PC-9 (cell line): Measurements from ENCODE around the gene GRM7. TPM values are rescaled to one million over a fixed set of nuclear protein-coding genes. Genes with fewer than 3 reads are reported as not detected.

ENCODE experiments used
- BruUV-seq: library from RNA; stranded (reverse); fragments of 400-500 nt; replicated peaks from 2 replicates; lab custom pipeline; 2021; lab: Mats Ljungman, UMichigan
- CTCF ChIA-PET: fragments of 300-600 bp; sonication (Branson Sonifier 250); formaldehyde crosslinking; loops from one replicate; lab custom pipeline; 2022; ENCODE audit warnings: antibody characterized with exemption; lab: Charles Lee
- POLR2A ChIA-PET: fragments of 300-600 bp; sonication (Branson Sonifier 250); formaldehyde crosslinking; loops from one replicate; lab custom pipeline; 2022; ENCODE audit warnings: antibody characterized with exemption; ENCODE audit not compliant: unreplicated experiment; lab: Charles Lee
- DNase-seq, 2 experiments: peaks; one replicate each; pipeline versions ENCODE4 v3.0.0 to v3.0.0-alpha.2; 2015 to 2022; ENCODE audit warnings: mixed read lengths in 1 of 2
- H2AFZ ChIP-seq: fragments of 200-600 bp; sonication (generic); 2 replicates; pipeline ENCODE4 v1.8.1; 2017; ENCODE audit warnings: antibody characterized with exemption
- H3F3A ChIP-seq: fragments of 200-600 bp; sonication (generic); 2 replicates; pipeline ENCODE4 v1.8.1; 2017; ENCODE audit warnings: antibody characterized with exemption, mild to moderate bottlenecking, low read depth; ENCODE audit not compliant: insufficient read depth
- H3K27ac ChIP-seq: fragments of 200-600 bp; sonication (generic); 2 replicates; pipeline ENCODE4 v1.6.1; 2016; ENCODE audit warnings: mixed run types
- H3K27me3 ChIP-seq: fragments of 200-600 bp; sonication (generic); 2 replicates; pipeline ENCODE4 v1.6.1; 2016; ENCODE audit warnings: low read depth, mixed run types; ENCODE audit not compliant: insufficient read depth
- H3K36me3 ChIP-seq: fragments of 200-600 bp; sonication (generic); 2 replicates; pipeline ENCODE4 v1.6.1; 2016; ENCODE audit warnings: low read depth, mixed run types
- H3K4me1 ChIP-seq: fragments of 200-600 bp; sonication (generic); replicated peaks from 2 replicates; pipeline ENCODE4 v1.6.1; 2016; ENCODE audit warnings: mixed run types; ENCODE audit not compliant: insufficient read depth
- H3K4me2 ChIP-seq: fragments of 200-600 bp; sonication (generic); 2 replicates; pipeline ENCODE4 v1.6.1; 2017; ENCODE audit warnings: mixed run types
- H3K4me3 ChIP-seq: fragments of 200-600 bp; sonication (generic); 2 replicates; pipeline ENCODE4 v1.6.1; 2016; ENCODE audit warnings: mixed run types
- H3K79me2 ChIP-seq: fragments of 200-600 bp; sonication (generic); 2 replicates; pipeline ENCODE4 v1.6.1; 2017; ENCODE audit warnings: low read depth, mixed run types
- H3K9me2 ChIP-seq: fragments of 200-600 bp; sonication (generic); 2 replicates; pipeline ENCODE4 v1.8.1; 2017; ENCODE audit warnings: mild to moderate bottlenecking; ENCODE audit not compliant: insufficient read depth
- H3K9me3 ChIP-seq: fragments of 200-600 bp; sonication (generic); 2 replicates; pipeline ENCODE4 v1.8.1; 2016; ENCODE audit warnings: low read depth; ENCODE audit not compliant: insufficient read depth
- H4K20me1 ChIP-seq: fragments of 200-600 bp; sonication (generic); 2 replicates; pipeline ENCODE4 v1.8.1; 2017; ENCODE audit not compliant: insufficient read depth
- EZH2 ChIP-seq: fragments of 200-600 bp; sonication (generic); IDR thresholded peaks from 2 replicates; pipeline ENCODE4 v1.8.0; 2017; ENCODE audit warnings: antibody characterized with exemption, low read depth
- intact Hi-C: fragments of 100-400 bp; cut with micrococcal nuclease; formaldehyde crosslinking; loops from one replicate; pipeline ENCODE4 v1.10.0; 2022; ENCODE audit not compliant: unreplicated experiment
- total RNA-seq: library from RNA; stranded (reverse); gene quantifications from 2 replicates; pipeline ENCODE4 v1.2.3, GENCODE V29; 2021
- TF ChIP-seq, protein P1 (sequence below): fragments of 200-600 bp; sonication (generic); conservative IDR thresholded peaks from 2 replicates; pipeline ENCODE4 v1.6.1; 2017; ENCODE audit warnings: mixed run types, antibody characterized with exemption, mild to moderate bottlenecking, moderate library complexity

The GRM7 gene
- total RNA-seq, 1 experiment from 2014 or later, result not detected

DNA sequence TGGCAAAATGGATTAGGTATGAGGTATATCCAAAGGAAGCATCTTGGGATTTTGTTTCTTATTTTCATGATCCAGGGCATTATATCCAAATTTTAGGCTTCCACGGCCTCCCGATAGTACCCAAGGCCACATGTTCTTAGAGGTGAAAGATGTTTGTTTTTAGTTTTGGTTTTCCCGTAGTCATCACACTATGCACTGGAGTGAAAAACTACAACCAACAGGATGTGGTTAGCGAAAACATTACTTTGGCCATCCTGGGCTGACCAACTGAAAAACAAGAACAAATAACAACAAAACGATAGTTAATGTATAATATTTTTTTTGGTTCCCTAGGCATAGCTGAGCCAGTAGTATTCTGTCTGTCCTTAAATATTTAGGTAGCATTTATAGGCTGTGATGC is 749.7 kb downstream of the GRM7 start:
- H3K36me3 ChIP-seq, result no peaks in the 10 kb centered on the region
- H3F3A ChIP-seq, result no peaks in the 10 kb centered on the region
- no peaks in the 10 kb centered on the region for H3K4me1 ChIP-seq
- BruUV-seq, result no TSS peak
- no peak overlapping the region for H3K4me3 ChIP-seq
- DNase-seq, result no peak
- CTCF ChIA-PET, result no interaction called here
- intact Hi-C loops, result no loop called here
- no peaks in the 10 kb centered on the region for H3K9me3 ChIP-seq
- no peak overlapping the region for H3K4me2 ChIP-seq
- H3K9me2 ChIP-seq, result no peaks in the 10 kb centered on the region
- H3K27me3 ChIP-seq, result no peaks in the 10 kb centered on the region
- H4K20me1 ChIP-seq, result no peaks in the 10 kb centered on the region
- no peaks in the 10 kb centered on the region for H3K79me2 ChIP-seq
- no peak overlapping the region for H2AFZ ChIP-seq
- TF ChIP-seq, protein P1, sequence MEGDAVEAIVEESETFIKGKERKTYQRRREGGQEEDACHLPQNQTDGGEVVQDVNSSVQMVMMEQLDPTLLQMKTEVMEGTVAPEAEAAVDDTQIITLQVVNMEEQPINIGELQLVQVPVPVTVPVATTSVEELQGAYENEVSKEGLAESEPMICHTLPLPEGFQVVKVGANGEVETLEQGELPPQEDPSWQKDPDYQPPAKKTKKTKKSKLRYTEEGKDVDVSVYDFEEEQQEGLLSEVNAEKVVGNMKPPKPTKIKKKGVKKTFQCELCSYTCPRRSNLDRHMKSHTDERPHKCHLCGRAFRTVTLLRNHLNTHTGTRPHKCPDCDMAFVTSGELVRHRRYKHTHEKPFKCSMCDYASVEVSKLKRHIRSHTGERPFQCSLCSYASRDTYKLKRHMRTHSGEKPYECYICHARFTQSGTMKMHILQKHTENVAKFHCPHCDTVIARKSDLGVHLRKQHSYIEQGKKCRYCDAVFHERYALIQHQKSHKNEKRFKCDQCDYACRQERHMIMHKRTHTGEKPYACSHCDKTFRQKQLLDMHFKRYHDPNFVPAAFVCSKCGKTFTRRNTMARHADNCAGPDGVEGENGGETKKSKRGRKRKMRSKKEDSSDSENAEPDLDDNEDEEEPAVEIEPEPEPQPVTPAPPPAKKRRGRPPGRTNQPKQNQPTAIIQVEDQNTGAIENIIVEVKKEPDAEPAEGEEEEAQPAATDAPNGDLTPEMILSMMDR, result no peak
- no peak for TF ChIP-seq EZH2
- POLR2A ChIA-PET, result no interaction called here
- H3K27ac ChIP-seq, result no peak overlapping the region

DNA sequence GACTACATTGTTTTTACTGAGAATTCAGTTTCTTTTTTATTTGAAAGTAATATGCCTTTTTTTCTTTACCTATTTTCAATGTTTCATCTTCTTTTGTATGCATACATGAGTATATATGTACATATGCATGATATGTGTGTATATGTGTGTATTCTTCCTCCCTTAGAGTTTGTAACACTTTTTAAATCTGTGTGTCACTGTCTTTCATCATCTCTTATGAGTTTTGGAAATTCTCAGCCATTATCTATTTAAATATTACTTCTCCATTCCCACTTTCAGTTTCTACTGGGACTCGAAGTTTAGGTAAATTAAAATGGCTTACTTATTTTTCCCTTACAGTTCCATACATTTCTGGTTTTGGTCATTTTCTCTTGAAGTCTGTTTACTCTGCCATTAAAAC is 754.1 kb downstream of the GRM7 start:
- Histone ChIP-seq H2AFZ (no peak overlapping the region), H3K27me3 (no peaks in the 10 kb centered on the region; the same call in 1 of the 2 replicates), H3K4me2 (no peak overlapping the region), H3K9me3 (no peaks in the 10 kb centered on the region), H3K4me1 (no peaks in the 10 kb centered on the region), H3K27ac (no peak overlapping the region), H3F3A (no peaks in the 10 kb centered on the region), H3K36me3 (no peaks in the 10 kb centered on the region), H3K9me2 (no peaks in the 10 kb centered on the region), H3K4me3 (no peak overlapping the region), H4K20me1 (no peaks in the 10 kb centered on the region), H3K79me2 (no peaks in the 10 kb centered on the region)
- DNase-seq, result no peak
- intact Hi-C loops, result no loop called here
- no TSS peak for BruUV-seq
- ChIA-PET CTCF (no interaction called here), POLR2A (no interaction called here)
- TF ChIP-seq EZH2, result no peak
- TF ChIP-seq, protein P1, result no peak

DNA sequence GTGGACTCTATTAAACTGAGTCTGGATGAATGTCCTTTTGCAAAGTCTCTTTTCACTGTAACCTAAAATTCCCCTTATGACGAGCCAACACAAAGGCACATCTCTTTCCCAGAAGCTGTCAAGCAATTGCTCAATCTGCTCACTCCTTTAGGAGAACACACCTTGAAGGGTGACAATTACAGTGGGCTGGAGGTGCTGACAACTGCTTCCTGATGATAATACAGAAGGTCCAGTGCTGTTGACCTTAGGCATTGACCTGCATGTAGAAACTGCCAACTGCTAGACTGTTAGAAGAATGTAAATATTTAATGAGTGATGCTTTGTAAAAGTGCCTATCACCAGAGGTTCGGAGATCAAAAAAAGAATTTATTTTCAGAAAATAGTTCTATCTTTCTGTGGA is 757.7 kb downstream of the GRM7 start:
- no peak overlapping the region for H2AFZ ChIP-seq
- H3K4me1 ChIP-seq, result no peaks in the 10 kb centered on the region
- no peak for TF ChIP-seq EZH2
- TF ChIP-seq, protein P1, result no peak
- H3K36me3 ChIP-seq, result no peaks in the 10 kb centered on the region
- H3K9me3 ChIP-seq, result no peaks in the 10 kb centered on the region
- H4K20me1 ChIP-seq, result no peaks in the 10 kb centered on the region
- no peaks in the 10 kb centered on the region for H3F3A ChIP-seq
- intact Hi-C loops, result no loop called here
- POLR2A ChIA-PET, result no interaction called here
- no peaks in the 10 kb centered on the region for H3K79me2 ChIP-seq
- H3K4me3 ChIP-seq, result no peak overlapping the region
- no peak for DNase-seq
- H3K4me2 ChIP-seq, result no peak overlapping the region
- no peak overlapping the region for H3K27ac ChIP-seq
- no peaks in the 10 kb centered on the region for H3K9me2 ChIP-seq
- H3K27me3 ChIP-seq, result no peaks in the 10 kb centered on the region; the same call in 1 of the 2 replicates
- BruUV-seq, result no TSS peak
- CTCF ChIA-PET, result no interaction called here
